IPS DF 4.7 (cell line): Measurements from ENCODE around the gene GIGYF1.
"Not testable (repeated sequence)": the region's sequence is repeated elsewhere in the genome, so short reads cannot be mapped to it uniquely, and the experiment has no call there.

ENCODE experiments used
- DNase-seq: peaks from one replicate; pipeline ENCODE4 v3.0.0-alpha.2; 2013; ENCODE audit warnings: low spot score; ENCODE audit errors: extremely low read depth

GIGYF1 gene

DNA sequence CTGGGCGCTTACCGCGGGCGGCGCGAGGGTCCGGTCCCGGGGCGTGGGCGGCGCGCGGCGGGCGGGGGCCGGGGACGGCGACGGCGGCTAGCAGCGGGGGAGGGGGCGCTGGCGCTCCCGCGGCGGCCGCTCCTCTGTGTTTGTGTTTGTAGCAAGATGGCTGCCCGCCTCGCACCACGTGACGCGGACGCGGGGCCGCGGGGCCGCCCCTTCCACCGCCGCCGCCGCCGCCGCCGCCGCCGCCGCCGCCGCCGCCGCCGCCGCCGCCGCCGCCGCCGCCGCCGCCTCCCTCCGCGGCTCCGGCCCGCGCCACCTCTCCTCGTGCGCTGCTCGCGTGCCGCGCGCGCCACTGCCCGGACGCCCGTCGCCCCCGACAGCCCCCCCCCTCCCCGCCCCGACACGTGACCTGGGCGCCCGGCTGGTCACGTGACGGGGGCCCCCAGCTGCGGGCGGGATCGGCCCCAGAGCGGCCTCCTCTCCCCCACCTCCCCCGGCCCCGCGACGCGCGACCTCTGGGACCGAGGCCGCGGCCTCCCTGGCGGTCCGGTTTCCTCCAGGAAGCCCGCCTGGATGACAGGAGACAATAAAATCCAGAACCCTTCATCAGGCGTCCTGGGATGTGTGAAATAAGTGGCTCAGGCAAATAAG lies at the start of gene GIGYF1:
TSS of gene GIGYF1 (minus strand) at position 153 of the 648 bp plus-strand sequence. CDS start 6,012 bp downstream, outside the sequence.
- DNase-seq, result no peak

GRCh38 chr7:100739934-100740333 lies 45.9 kb upstream of the GIGYF1 start:
- no peak for DNase-seq

- DNase-seq, result no peak
Measured at GRCh38 chr7:100736671-100737070, 42.6 kb upstream of the GIGYF1 start.

DNA sequence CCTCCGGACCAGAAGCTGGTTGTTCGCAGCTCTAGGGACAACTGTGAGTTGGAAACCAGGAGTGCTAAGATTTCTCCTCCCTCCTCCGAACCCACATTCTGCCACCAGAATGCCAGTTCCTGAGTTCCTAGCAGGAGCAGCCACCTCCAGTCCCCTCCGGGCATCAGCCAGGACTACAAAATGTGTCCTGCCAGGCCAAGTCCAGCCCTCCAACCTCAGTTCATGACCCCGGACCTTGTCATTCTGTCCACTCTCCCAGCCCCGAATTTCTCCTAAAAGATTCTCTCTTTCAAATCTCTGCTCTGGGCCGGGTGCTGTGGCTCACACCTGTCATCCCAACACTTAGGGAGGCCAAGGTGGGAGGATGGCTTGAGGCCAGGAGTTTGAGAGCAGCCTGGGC lies 41.7 kb upstream of the GIGYF1 start:
- no peak for DNase-seq

GRCh38 chr7:100731937-100732636 lies 38.0 kb upstream of the GIGYF1 start:
- no peak for DNase-seq

DNA sequence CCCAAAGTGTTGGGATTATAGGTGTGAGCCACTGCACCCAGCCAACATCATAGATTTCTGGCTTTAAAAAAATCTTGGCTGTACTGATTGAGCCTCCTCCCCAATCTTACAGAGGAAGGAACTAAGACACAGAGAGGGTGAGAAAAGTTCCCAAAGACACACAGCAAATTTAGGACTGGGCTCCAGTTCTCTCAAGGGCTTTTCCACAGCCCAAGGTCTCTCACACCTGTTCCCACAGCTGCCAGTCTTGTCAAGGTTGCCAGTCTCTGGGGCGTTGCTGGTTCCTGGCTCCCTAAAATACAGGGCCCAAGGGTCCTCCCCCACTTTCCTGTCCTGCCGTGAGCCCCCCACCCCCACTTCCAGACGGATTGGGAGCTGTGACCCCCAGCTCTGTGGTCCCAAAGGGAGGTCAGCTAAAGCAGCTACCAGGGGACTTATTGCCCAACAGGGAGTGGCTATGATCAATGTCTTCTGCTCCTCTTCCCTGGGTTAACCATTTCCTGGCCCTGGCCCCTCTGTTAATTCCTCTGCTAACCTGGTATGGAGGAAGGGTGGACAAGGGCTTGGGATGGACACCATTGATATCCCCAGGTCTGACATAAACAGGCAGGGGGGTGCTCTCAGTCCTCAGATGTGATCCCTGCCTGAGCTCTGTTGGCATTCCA lies 36.2 kb upstream of the GIGYF1 start:
- DNase-seq, result no peak

- DNase-seq, result no peak
Measured at GRCh38 chr7:100728196-100728595, 34.1 kb upstream of the GIGYF1 start.

- DNase-seq, result no peak
Measured at GRCh38 chr7:100726996-100727761, 33.1 kb upstream of the GIGYF1 start.

- DNase-seq, result not testable (repeated sequence)
Measured at GRCh38 chr7:100724364-100724763, 30.3 kb upstream of the GIGYF1 start.

DNA sequence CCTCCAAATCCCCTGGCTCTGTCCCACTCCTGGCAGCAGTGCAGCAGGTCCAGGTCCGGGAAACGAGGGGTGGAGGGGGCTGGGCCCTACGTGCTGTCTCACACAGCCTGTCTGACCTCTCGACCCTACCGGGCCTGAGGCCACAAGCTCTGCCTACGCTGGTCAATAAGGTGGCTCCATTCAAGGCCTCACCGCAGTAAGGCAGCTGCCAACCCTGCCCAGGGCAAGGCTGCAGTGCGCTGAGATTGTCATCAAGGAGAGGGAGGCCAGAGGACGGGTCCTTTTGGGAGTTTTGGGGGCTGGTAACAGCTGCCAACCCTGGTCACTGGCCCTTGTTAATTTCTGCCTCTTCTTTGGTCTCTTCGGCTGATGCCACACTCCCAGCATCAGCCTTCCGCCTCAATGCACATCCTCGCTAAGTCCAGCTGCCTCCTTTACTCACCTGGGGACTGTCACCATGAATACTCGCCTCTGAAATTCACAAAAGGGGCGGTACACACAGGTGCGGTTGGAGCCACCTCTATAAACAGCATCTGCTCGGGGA lies 29.8 kb upstream of the GIGYF1 start:
- DNase-seq, result no peak

- no peak for DNase-seq
Measured at GRCh38 chr7:100722480-100723212, 28.6 kb upstream of the GIGYF1 start.

DNA sequence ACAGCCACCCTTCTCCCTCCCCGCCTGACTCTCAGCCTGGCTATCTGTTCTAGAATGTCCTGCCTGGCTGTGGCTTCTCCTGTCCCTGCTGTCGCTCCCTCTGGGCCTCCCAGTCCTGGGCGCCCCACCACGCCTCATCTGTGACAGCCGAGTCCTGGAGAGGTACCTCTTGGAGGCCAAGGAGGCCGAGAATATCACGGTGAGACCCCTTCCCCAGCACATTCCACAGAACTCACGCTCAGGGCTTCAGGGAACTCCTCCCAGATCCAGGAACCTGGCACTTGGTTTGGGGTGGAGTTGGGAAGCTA lies 27.4 kb upstream of the GIGYF1 start:
- DNase-seq, result no peak

DNA sequence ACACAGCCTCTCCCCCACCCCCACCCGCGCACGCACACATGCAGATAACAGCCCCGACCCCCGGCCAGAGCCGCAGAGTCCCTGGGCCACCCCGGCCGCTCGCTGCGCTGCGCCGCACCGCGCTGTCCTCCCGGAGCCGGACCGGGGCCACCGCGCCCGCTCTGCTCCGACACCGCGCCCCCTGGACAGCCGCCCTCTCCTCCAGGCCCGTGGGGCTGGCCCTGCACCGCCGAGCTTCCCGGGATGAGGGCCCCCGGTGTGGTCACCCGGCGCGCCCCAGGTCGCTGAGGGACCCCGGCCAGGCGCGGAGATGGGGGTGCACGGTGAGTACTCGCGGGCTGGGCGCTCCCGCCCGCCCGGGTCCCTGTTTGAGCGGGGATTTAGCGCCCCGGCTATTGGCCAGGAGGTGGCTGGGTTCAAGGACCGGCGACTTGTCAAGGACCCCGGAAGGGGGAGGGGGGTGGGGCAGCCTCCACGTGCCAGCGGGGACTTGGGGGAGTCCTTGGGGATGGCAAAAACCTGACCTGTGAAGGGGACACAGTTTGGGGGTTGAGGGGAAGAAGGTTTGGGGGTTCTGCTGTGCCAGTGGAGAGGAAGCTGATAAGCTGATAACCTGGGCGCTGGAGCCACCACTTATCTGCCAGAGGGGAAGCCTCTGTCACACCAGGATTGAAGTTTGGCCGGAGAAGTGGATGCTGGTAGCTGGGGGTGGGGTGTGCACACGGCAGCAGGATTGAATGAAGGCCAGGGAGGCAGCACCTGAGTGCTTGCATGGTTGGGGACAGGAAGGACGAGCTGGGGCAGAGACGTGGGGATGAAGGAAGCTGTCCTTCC lies 26.8 kb upstream of the GIGYF1 start:
- no peak for DNase-seq

DNA sequence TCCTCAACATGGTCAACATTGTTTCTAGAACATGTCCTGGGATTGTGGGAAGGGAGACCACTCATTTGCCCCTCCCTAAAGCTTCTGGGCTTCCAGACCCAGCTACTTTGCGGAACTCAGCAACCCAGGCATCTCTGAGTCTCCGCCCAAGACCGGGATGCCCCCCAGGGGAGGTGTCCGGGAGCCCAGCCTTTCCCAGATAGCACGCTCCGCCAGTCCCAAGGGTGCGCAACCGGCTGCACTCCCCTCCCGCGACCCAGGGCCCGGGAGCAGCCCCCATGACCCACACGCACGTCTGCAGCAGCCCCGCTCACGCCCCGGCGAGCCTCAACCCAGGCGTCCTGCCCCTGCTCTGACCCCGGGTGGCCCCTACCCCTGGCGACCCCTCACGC lies 26.2 kb upstream of the GIGYF1 start, which contains the start of gene EPO:
TSS of gene EPO (plus strand) at position 190 of the 392 bp plus-strand sequence. CDS start 513 bp downstream, outside the sequence.
- DNase-seq, result no peak

GRCh38 chr7:100719523-100720278 lies 25.7 kb upstream of the GIGYF1 start:
- no peak for DNase-seq

- not testable (repeated sequence) for DNase-seq
Measured at GRCh38 chr7:100717073-100717472, 23.0 kb upstream of the GIGYF1 start.

DNA sequence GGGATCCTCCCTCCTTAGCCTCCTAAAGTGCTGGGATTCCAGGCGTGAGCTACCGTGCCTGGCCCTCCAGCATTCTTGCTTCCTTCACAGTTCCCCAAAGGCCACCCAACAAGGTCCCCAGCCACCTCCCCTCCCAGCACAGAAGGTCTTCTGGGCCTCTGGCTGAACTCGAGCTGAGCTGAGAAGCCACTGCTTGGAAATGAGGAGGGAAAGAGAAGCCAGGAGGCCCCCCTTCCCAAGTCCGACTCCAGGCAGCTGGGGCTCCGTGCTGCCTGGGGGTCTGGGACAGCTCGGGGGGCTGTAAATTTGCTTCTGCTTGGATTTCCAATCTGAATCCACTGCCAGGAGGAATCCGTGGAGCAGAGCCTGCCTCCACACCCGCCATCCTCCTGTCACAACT lies 20.7 kb upstream of the GIGYF1 start:
- no peak for DNase-seq

GRCh38 chr7:100711369-100711768 lies 17.3 kb upstream of the GIGYF1 start:
- DNase-seq, result no peak

- DNase-seq, result no peak
Measured at GRCh38 chr7:100710452-100710851, 16.4 kb upstream of the GIGYF1 start.
